Caco-2 (cell line): ENCODE data around the gene HCFC1R1. TPM values are rescaled to one million over a fixed set of nuclear protein-coding genes. Genes with fewer than 3 reads are reported as not detected.
A peak's percentile ranks its signal among the peaks of the same experiment; 100 is the strongest.

Source experiments
- BruUV-seq: library from RNA; stranded (reverse); fragments of 400-500 nt; replicated peaks from 2 replicates; lab custom pipeline; 2021; lab: Mats Ljungman, UMichigan
- CTCF ChIA-PET: fragments of 300-600 bp; sonication (Branson Sonifier 250); formaldehyde crosslinking; loops from one replicate; lab custom pipeline; 2022; ENCODE audit warnings: antibody characterized with exemption; lab: Charles Lee
- POLR2A ChIA-PET: fragments of 300-600 bp; sonication (Branson Sonifier 250); formaldehyde crosslinking; loops from one replicate; lab custom pipeline; 2022; ENCODE audit warnings: antibody characterized with exemption; lab: Charles Lee
- DNase-seq, 2 experiments: peaks; one replicate each; pipeline versions ENCODE4 v3.0.0 to v3.0.0-alpha.2; 2020 to 2022
- H3K27me3 ChIP-seq: replicated peaks from 2 replicates; pipeline ENCODE4 v1.6.0; 2011; ENCODE audit warnings: low read length; ENCODE audit not compliant: control insufficient read depth, insufficient read depth
- H3K36me3 ChIP-seq: 2 replicates; pipeline ENCODE4 v1.5.1; 2011; ENCODE audit warnings: low read length; ENCODE audit not compliant: control insufficient read depth, insufficient read depth
- H3K4me1 ChIP-seq: fragments of 250-450 bp; sonication (Bioruptor Pico); 2 replicates; pipeline ENCODE4 v1.5.1; 2020; ENCODE audit warnings: mild to moderate bottlenecking
- H3K4me3 ChIP-seq: 2 replicates; pipeline ENCODE4 v1.5.1; 2011; ENCODE audit warnings: low read depth, mild to moderate bottlenecking, control low read depth, low read length
- H3K9me3 ChIP-seq: fragments of 250-450 bp; sonication (Bioruptor Pico); 2 replicates; pipeline ENCODE4 v1.5.1; 2020; ENCODE audit warnings: mild to moderate bottlenecking, moderate library complexity
- H3K27ac Mint-ChIP-seq: one replicate; pipeline ENCODE4 v1.8.0; 2022; ENCODE audit warnings: mixed read lengths; ENCODE audit not compliant: unreplicated experiment
- H3K27me3 Mint-ChIP-seq: one replicate; pipeline ENCODE4 v1.8.0; 2022; ENCODE audit warnings: mixed read lengths; ENCODE audit not compliant: insufficient read depth, unreplicated experiment
- H3K36me3 Mint-ChIP-seq: one replicate; pipeline ENCODE4 v1.8.0; 2022; ENCODE audit warnings: mild to moderate bottlenecking, mixed read lengths; ENCODE audit not compliant: insufficient read depth, unreplicated experiment
- H3K4me1 Mint-ChIP-seq: one replicate; pipeline ENCODE4 v1.8.0; 2022; ENCODE audit warnings: low read depth, mixed read lengths; ENCODE audit not compliant: unreplicated experiment
- H3K4me3 Mint-ChIP-seq: one replicate; pipeline ENCODE4 v1.8.0; 2022; ENCODE audit warnings: mild to moderate bottlenecking, moderate library complexity, mixed read lengths; ENCODE audit not compliant: unreplicated experiment
- H3K9me3 Mint-ChIP-seq: one replicate; pipeline ENCODE4 v1.8.0; 2022; ENCODE audit warnings: mixed read lengths; ENCODE audit not compliant: unreplicated experiment
- CTCF ChIP-seq, 2 experiments: fragments of 200-600 bp in 1 of 2; IDR thresholded peaks; 1 replicate in 1 of 2; 2 replicates in 1 of 2; pipeline versions ENCODE4 v1.5.1 to v1.8.0; 2011 to 2022; ENCODE audit warnings: antibody characterized with exemption in 1 of 2, control low read depth in 1 of 2, inconsistent platforms in 1 of 2, low read depth in 1 of 2, low read length in 1 of 2, mild to moderate bottlenecking in 1 of 2, moderate library complexity in 1 of 2; ENCODE audit not compliant: insufficient read depth in 1 of 2, severe bottlenecking in 1 of 2, unreplicated experiment in 1 of 2
- intact Hi-C: fragments of 100-400 bp; cut with micrococcal nuclease; formaldehyde crosslinking; loops from one replicate; pipeline ENCODE4 v1.10.0; 2022; ENCODE audit not compliant: unreplicated experiment
- total RNA-seq: library from RNA; stranded (reverse); gene quantifications from 2 replicates; pipeline ENCODE4 v1.2.3, GENCODE V29; 2022

Gene HCFC1R1
- total RNA-seq, 1 experiment from 2014 or later: 44.9 TPM

GRCh38 chr16:3017344-3017743, 6.4 kb downstream of the HCFC1R1 start:
- Mint-ChIP-seq H3K9me3 (no peaks in the 10 kb centered on the region), H3K27me3 (no peaks in the 10 kb centered on the region), H3K4me1 (peaks cover 10% of the 10 kb centered on the region), H3K36me3 (peaks cover 26% of the 10 kb centered on the region), H3K27ac (no peak overlapping the region), H3K4me3 (peak overlapping the region; percentile 44)
- no peaks in the 10 kb centered on the region for H3K27me3 ChIP-seq
- POLR2A ChIA-PET: no interaction called here
- no peaks in the 10 kb centered on the region for H3K9me3 ChIP-seq
- BruUV-seq: no TSS peak
- peaks cover 42% of the 10 kb centered on the region for H3K4me1 ChIP-seq
- CTCF ChIA-PET: no interaction called here
- intact Hi-C loops: no loop called here
- TF ChIP-seq CTCF (IDR thresholded peaks at IDR 0.05; ENCODE audit: insufficient read depth in 1 of 2, low read depth in 1 of 2, low read length in 1 of 2, severe bottlenecking in 1 of 2, unreplicated experiment in 1 of 2): no peak
- no peak overlapping the region for H3K4me3 ChIP-seq
- H3K36me3 ChIP-seq: 0 out of 2 replicates have a peak, but pooled peaks cover 2% of the 10 kb centered on the region
- no peak for DNase-seq

- Mint-ChIP-seq H3K4me3 (no peak overlapping the region), H3K9me3 (no peaks in the 10 kb centered on the region), H3K36me3 (peaks cover 13% of the 10 kb centered on the region), H3K27ac (no peak overlapping the region), H3K4me1 (peaks cover 8% of the 10 kb centered on the region), H3K27me3 (no peaks in the 10 kb centered on the region)
- H3K27me3 ChIP-seq: no peaks in the 10 kb centered on the region
- DNase-seq: no peak
- ChIA-PET CTCF (interaction anchor here (0.5 to 0.6 kb wide), 2 partner anchors 19 to 224 kb away, joined by 3 to 6 read pairs; no protein-coding TSS in a partner anchor), POLR2A (no interaction called here)
- H3K4me1 ChIP-seq: peaks cover 48% of the 10 kb centered on the region
- H3K36me3 ChIP-seq: no peaks in the 10 kb centered on the region
- H3K9me3 ChIP-seq: no peaks in the 10 kb centered on the region
- TF ChIP-seq CTCF (IDR thresholded peaks at IDR 0.05; ENCODE audit: insufficient read depth in 1 of 2, low read depth in 1 of 2, low read length in 1 of 2, severe bottlenecking in 1 of 2, unreplicated experiment in 1 of 2): no peak
- intact Hi-C loops: no loop called here
- BruUV-seq: no TSS peak
- no peak overlapping the region for H3K4me3 ChIP-seq
These were observed 7.7 kb downstream of the HCFC1R1 start for GRCh38 chr16:3015865-3016521.

- no TSS peak for BruUV-seq
- Histone ChIP-seq H3K9me3 (no peaks in the 10 kb centered on the region), H3K36me3 (no peaks in the 10 kb centered on the region), H3K4me1 (peaks cover 56% of the 10 kb centered on the region), H3K4me3 (no peak overlapping the region), H3K27me3 (no peaks in the 10 kb centered on the region)
- Mint-ChIP-seq H3K27me3 (no peaks in the 10 kb centered on the region), H3K4me3 (no peak overlapping the region), H3K27ac (no peak overlapping the region), H3K36me3 (peaks cover 5% of the 10 kb centered on the region), H3K4me1 (peaks cover 8% of the 10 kb centered on the region), H3K9me3 (no peaks in the 10 kb centered on the region)
- DNase-seq: no peak
- TF ChIP-seq CTCF (IDR thresholded peaks at IDR 0.05; ENCODE audit: insufficient read depth in 1 of 2, low read depth in 1 of 2, low read length in 1 of 2, severe bottlenecking in 1 of 2, unreplicated experiment in 1 of 2): no peak
- POLR2A ChIA-PET: no interaction called here
- CTCF ChIA-PET: no interaction called here
- intact Hi-C loops: no loop called here
These were observed 8.8 kb downstream of the HCFC1R1 start for GRCh38 chr16:3014971-3015370.
